Activated CD8-positive, alpha-beta memory T cell treated with anti-CD3 and anti-CD28 coated beads for 48 hours (primary cell): Measurements from ENCODE around the gene GOLGA6L10.
"Not testable (repeated sequence)": the region's sequence is repeated elsewhere in the genome, so short reads cannot be mapped to it uniquely, and the experiment has no call there.

Experiments used
- DNase-seq, 3 experiments: peaks; one replicate each; pipeline ENCODE4 v3.0.0-alpha.2; 2020; ENCODE audit warnings: low read depth in 2 of 3, low spot score in 2 of 3

Gene GOLGA6L10

DNA sequence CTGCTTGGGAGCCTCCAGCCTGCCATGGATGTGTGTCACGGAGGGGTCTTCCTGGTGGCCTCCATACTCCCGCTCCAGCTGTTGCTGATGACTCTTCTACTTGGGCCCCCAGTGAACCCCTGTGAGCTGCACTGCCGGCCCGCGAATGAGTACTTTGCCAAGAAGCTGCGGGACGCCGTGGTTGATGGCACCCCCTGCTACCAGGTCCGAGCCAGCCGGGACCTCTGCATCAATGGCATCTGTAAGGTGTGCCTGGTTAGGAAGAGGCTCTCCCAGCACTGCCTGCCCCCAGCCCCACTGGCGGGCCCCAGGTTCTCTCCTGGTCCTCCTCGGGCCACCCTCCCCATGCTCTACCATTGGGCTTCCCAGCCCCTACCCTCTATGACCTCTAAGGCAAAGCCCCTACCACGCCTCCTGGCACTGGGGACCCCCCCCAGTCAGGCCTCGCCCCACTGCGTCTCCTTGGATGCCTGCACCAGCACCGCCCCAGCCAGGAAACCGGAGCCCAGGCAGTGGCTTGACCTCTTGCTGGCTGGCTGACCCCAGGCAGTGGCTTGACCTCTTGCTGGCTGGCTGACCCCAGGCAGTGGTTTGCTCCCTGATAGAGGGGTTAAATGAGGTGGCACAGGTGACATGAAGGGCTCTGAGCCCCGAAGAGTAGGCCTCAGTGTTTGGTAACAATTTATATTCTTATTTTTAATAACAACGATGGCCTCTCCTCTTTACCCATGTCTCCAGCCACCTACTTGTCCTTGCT lies 29.6 kb downstream of the GOLGA6L10 start:
- DNase-seq: not testable (repeated sequence)

DNA sequence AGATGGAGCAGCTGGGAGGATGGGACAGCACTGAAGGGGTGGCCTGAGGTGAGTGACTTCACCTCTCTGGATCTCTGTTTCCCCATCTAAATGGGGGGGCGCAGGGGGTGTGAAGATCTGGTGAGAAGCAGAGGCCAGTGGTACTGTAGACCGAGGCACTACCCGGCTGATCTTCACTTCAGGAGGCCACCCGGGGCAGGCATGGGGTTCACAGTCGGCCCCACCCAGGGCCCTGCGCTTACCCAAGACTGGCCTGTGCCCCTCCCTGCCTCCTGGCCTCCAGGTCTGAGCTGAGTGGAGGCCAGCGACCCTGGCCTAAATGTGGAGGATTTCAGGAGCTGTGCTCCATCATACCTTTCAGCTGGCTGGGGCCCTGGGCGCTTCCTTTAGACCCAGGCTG lies 31.0 kb downstream of the GOLGA6L10 start:
- DNase-seq: not testable (repeated sequence)

GRCh38 chr15:82317516-82317915 lies 31.8 kb downstream of the GOLGA6L10 start:
- DNase-seq: not testable (repeated sequence)

- no peak for DNase-seq
Measured at GRCh38 chr15:82317091-82317489, 32.2 kb downstream of the GOLGA6L10 start.

GRCh38 chr15:82316247-82317090 lies 32.8 kb downstream of the GOLGA6L10 start:
- DNase-seq: not testable (repeated sequence)

- no peak for DNase-seq
Measured at GRCh38 chr15:82315519-82316246, 33.6 kb downstream of the GOLGA6L10 start.

GRCh38 chr15:82314769-82315518 lies 34.3 kb downstream of the GOLGA6L10 start:
- DNase-seq: no peak

- DNase-seq: not testable (repeated sequence)
Measured at GRCh38 chr15:82313951-82314768, 35.1 kb downstream of the GOLGA6L10 start.

GRCh38 chr15:82313446-82313845 lies 35.8 kb downstream of the GOLGA6L10 start:
- no peak for DNase-seq

GRCh38 chr15:82312586-82313349 lies 36.5 kb downstream of the GOLGA6L10 start:
- DNase-seq: no peak

- not testable (repeated sequence) for DNase-seq
Measured at GRCh38 chr15:82311321-82311720, 38.0 kb downstream of the GOLGA6L10 start.

GRCh38 chr15:82309802-82310201 lies 39.5 kb downstream of the GOLGA6L10 start:
- no peak for DNase-seq

- DNase-seq: no peak
Measured at GRCh38 chr15:82307714-82308081, 41.6 kb downstream of the GOLGA6L10 start.

- no peak for DNase-seq
Measured at GRCh38 chr15:82306791-82307713, 42.2 kb downstream of the GOLGA6L10 start.

DNA sequence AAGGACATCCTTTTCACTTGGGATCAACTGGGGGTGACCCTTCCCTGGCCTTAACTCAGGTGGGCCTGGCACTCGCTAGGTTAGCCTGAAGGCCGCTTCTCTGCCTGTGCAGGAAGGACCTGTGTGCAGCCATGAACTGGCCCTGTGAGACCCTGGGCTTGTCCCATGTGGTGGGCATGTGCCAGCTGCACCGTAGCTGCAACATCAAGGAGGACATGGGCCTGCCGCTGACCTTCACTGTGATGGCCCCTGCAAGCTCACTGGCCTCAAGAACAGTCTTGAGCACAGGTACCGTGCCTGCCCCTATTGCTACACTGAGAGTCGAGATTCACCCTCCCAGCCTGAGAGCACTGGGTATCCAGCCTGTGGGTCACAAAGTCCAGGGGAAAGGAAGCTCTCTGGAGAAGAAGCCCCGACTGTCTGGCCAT lies 43.6 kb downstream of the GOLGA6L10 start:
- DNase-seq: no peak

GRCh38 chr15:82304778-82305090 lies 44.5 kb downstream of the GOLGA6L10 start:
- no peak for DNase-seq

DNA sequence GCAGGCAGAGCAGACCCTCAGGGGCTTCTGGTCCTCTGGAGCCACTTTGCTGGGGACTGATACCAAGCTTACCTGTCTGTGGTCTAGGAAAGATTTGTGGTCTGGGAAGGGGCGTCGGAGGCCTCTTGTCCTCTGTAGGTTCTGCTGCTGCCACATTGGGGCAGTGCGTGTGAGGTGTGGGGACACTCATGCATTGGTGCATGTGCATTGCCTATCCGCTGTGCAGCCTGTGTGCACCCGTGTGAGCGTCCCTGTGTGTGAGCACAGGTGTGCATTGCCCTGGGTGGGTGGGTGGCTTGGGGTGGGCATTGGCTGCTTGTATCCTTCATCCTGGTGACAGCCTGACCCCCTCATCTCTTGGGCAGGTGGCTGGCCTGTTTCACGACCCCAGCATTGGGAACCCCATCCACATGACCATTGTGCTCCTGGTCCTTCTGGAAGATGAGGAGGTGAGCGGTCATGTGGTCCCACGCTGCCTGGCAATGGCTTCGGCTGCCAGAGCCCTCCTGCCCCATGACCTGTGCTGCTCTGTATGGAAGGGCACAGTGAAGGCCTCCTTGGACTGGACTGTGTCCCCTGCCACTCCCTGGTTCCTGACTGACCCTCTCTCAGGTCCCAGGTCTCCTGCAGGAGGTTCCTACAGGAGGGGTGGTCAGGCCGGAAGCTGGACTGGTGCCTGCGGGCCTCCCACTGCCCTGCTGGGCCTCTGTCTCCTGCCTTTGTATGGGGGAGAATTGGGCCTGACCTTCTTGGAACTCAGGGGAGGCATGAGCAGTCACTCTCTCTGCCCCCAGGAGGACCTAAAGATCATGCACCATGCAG lies 45.1 kb downstream of the GOLGA6L10 start:
- DNase-seq: no peak
